ENCODE results near the gene TFCP2. TPM values are rescaled to one million over a fixed set of nuclear protein-coding genes. Genes with fewer than 3 reads are reported as not detected.

The TFCP2 gene
- total and polyA plus RNA-seq, 12 donors = 9.4 to 28.7 (median 17.1) TPM

- no peak for DNase-seq
- intact Hi-C loops (cut with DNase I) = no loop called here
- 55 to 62% (median 60%) methylated on average over 3 of the region's 3 CpGs for WGBS, 4 donors
- peaks cover 0 to 8% of the 10 kb centered on the region in 2 donors for H3K4me1 ChIP-seq (replicated peaks in 1 of 2)
- H3K27me3 ChIP-seq = no peaks in the 10 kb centered on the region
- H3K4me3 ChIP-seq = no peak overlapping the region
- TF ChIP-seq CTCF (IDR thresholded peaks at IDR 0.05) (no peak), POLR2A (IDR thresholded peaks at IDR 0.05) (no peak)
- H3K27ac ChIP-seq = peak overlapping the region in 1 of 5 donors; percentile 0
- H3K9me3 ChIP-seq (replicated peaks in 1 of 3) = no peaks in the 10 kb centered on the region
- H3K36me3 ChIP-seq (replicated peaks in 1 of 2) = peaks cover 0 to 7% of the 10 kb centered on the region in 2 donors
Observed at GRCh38 chr12:51186465-51187085, 13.6 kb upstream of the TFCP2 start.

DNA sequence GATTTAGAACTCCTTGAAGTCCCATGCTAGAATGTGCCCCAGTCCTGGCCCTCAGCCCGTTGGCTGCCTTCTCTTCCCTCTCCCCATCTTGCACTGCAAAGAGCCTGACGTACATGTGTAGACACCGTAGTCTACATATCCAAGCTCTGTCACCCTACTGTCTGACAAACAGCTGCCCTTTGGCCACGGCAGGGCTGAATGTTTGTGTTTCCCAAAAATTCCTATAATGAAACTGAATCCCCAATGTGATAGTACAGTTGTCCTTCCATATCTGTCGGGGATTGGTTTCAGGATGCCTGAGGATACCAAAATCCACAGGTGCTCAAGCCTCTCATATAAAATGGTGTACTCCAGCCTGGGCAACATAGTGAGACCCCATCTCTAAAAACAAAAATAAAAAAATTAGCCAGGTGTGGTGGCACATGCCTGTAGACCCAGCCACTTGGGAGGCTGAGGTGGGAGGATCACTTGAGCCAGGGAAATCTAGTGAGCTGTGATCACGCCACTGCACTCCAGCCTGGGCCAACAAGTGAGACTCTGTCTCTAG is 12.3 kb upstream of the TFCP2 start:
- DNase-seq = no peak
- no peak for TF ChIP-seq CTCF (IDR thresholded peaks at IDR 0.05)
- H3K27ac ChIP-seq = no peak overlapping the region
- H3K4me3 ChIP-seq = no peak overlapping the region
- peaks cover 0 to 8% of the 10 kb centered on the region in 2 donors for H3K4me1 ChIP-seq (replicated peaks in 1 of 2)
- peaks cover 0 to 7% of the 10 kb centered on the region in 2 donors for H3K36me3 ChIP-seq (replicated peaks in 1 of 2)
- no peaks in the 10 kb centered on the region for H3K9me3 ChIP-seq (replicated peaks in 1 of 3)
- intact Hi-C loops (cut with DNase I) = no loop called here
- WGBS, 4 donors = 78 to 92% (median 89%) methylated on average over 6 of the region's 6 CpGs
- H3K27me3 ChIP-seq = no peaks in the 10 kb centered on the region

DNA sequence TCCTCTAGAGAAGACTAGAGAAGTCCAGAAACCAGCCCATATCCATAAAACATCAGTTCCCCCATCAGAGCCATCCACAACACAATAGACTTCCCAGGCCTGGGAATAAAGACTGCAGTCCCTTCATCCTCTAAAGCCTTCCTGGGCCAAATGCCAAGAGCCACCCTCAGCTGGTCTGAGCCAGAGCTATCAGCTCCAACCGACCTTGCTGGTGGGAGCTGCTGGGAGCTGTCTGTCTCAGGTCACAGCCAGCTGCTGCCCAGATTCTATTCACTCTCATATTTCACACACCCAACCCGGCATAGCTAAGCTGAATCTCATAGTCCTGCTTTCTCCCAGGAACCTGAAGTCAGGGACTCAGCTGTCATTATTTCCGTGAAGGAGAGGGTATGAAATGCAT is 10.9 kb upstream of the TFCP2 start:
- Histone ChIP-seq H3K9me3 (replicated peaks in 1 of 3) (no peaks in the 10 kb centered on the region), H3K4me1 (replicated peaks in 1 of 2) (peaks cover 0 to 8% of the 10 kb centered on the region in 2 donors), H3K4me3 (no peak overlapping the region), H3K27ac (no peak overlapping the region), H3K36me3 (replicated peaks in 1 of 2) (no peaks in the 10 kb centered on the region), H3K27me3 (no peaks in the 10 kb centered on the region)
- DNase-seq = peak; percentile 73 to 89 (median 83)
- TF ChIP-seq POLR2A (IDR thresholded peaks at IDR 0.05) = no peak
- no peak for TF ChIP-seq CTCF (IDR thresholded peaks at IDR 0.05)
- intact Hi-C loops (cut with DNase I) = no loop called here
- 30 to 40% (median 33%) methylated on average over 3 of the region's 3 CpGs for WGBS, 4 donors

GRCh38 chr12:51183349-51183748 is 10.4 kb upstream of the TFCP2 start:
- Histone ChIP-seq H3K36me3 (replicated peaks in 1 of 2) (no peaks in the 10 kb centered on the region), H3K27ac (no peak overlapping the region), H3K4me3 (no peak overlapping the region), H3K9me3 (replicated peaks in 1 of 3) (no peaks in the 10 kb centered on the region), H3K4me1 (replicated peaks in 1 of 2) (peaks cover 0 to 8% of the 10 kb centered on the region in 2 donors), H3K27me3 (no peaks in the 10 kb centered on the region)
- intact Hi-C loops (cut with DNase I) = no loop called here
- 73 to 76% (median 74%) methylated on average over 3 of the region's 3 CpGs for WGBS, 4 donors
- no peak for DNase-seq
- TF ChIP-seq POLR2A (IDR thresholded peaks at IDR 0.05) = no peak
- no peak for TF ChIP-seq CTCF (IDR thresholded peaks at IDR 0.05)
